Neural progenitor cell (in vitro differentiated cells): ENCODE data around the gene PPP2R1A.

Experiments used
- CTCF ChIP-seq: fragments of 200-600 bp; sonication (generic); IDR thresholded peaks from 2 replicates; pipeline ENCODE4 v1.5.1; 2017; ENCODE audit warnings: antibody characterized with exemption, mild to moderate bottlenecking
- EZH2 ChIP-seq: fragments of 200-600 bp; sonication (generic); IDR thresholded peaks from 2 replicates; pipeline ENCODE4 v1.6.1; 2017; ENCODE audit warnings: antibody characterized with exemption, mild to moderate bottlenecking, moderate library complexity
- EZH2phosphoT487 ChIP-seq: fragments of 200-600 bp; sonication (generic); IDR thresholded peaks from 2 replicates; pipeline ENCODE4 v1.6.1; 2017; ENCODE audit warnings: antibody characterized with exemption

GRCh38 chr19:52191389-52191788 lies 1.5 kb downstream of the PPP2R1A start:
- TF ChIP-seq CTCF (no peak), EZH2phosphoT487 (no peak), EZH2 (no peak)
